Measurements from ENCODE around the gene C3orf80. TPM values are rescaled to one million over a fixed set of nuclear protein-coding genes. Genes with fewer than 3 reads are reported as not detected.
A peak's percentile ranks its signal among the peaks of the same experiment; 100 is the strongest.
"Not testable (repeated sequence)": the region's sequence is repeated elsewhere in the genome, so short reads cannot be mapped to it uniquely, and the experiment has no call there.

The C3orf80 gene
- total RNA-seq, result 1 to 10 TPM in 1 of 2 donors, under 1 TPM in 1; 0.49 to 1.1 TPM
- under 1 TPM; 0.13 to 0.41 TPM for polyA plus RNA-seq
- long read RNA-seq, donor 1, result 0 reads
- long read RNA-seq, donor 2, partial matches to known transcripts, result 0 of 2 reads
- long read RNA-seq, donor 2, other reads (novel, unspliced or antisense), result 0 of 2 reads

DNA sequence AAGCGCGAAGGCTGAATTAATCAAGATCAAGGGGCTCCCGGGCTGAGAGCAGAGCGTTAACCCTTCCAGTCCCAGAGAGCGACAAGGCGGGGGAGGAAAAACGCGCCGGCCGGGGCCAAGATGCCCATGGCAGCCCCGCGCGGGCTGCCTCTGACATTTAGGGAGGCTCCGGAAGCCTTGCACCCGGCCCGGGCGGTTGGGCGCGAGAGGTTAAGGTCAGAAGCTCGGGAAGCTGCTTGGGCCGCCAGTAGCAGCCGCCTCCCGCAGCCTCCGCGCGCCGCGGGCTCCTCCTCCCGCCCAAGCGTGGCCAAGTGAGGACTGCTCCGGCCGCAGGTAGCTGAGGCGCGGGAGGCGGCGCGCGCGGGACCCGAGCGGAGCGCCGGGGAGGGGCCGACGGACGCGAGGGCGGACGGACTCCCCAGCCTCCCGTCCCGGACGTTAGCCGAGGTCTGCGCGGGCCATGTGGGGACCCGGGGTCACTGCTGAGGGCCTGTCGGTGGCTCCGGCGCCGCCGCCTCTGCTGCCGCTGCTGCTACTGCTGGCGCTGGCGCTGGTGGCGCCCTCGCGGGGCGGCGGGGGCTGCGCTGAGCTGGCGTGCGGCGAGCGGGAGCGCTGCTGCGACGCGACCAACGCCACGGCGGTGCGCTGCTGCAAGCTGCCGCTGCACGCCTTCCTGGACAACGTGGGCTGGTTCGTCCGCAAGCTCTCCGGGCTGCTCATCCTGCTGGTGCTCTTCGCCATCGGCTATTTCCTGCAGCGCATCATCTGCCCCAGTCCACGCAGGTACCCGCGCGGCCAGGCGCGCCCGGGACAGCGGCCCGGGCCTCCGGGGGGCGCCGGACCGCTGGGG lies at the start of gene C3orf80:
TSS of gene C3orf80 (plus strand) at position 247 of the 850 bp plus-strand sequence. CDS start at position 461, 214 bp downstream.
- DNase-seq (peak; percentile 66 to 83), ATAC-seq (ENCODE audit: low FRiP score) (peak; percentile 83)
- intact Hi-C loops (cut with DNase I), result no loop called here
- H3K4me1 ChIP-seq (ENCODE audit: control insufficient read depth in 1 of 2, insufficient read depth in 2 of 2, low read length in 2 of 2), result no peaks in the 10 kb centered on the region
- H3K9me3 ChIP-seq (ENCODE audit: control insufficient read depth, low read length), result no peaks in the 10 kb centered on the region
- H3K36me3 ChIP-seq (ENCODE audit: control insufficient read depth in 1 of 2, insufficient read depth in 2 of 2, low read length in 1 of 2), result no peaks in the 10 kb centered on the region
- H3K27me3 ChIP-seq (ENCODE audit: control insufficient read depth in 1 of 2, insufficient read depth in 2 of 2, low read length in 1 of 2), result no peaks in the 10 kb centered on the region
- H3K27ac ChIP-seq (ENCODE audit: low read depth in 1 of 2, low read length in 2 of 2), result no peak within 1 kb of the TSS
- peak within 1 kb of the TSS; percentile 53 to 78 for H3K4me3 ChIP-seq (ENCODE audit: low read length in 2 of 2)
- 0 to 1% methylated on average over 61 to 104 of the region's 104 CpGs for WGBS, 2 donors

DNA sequence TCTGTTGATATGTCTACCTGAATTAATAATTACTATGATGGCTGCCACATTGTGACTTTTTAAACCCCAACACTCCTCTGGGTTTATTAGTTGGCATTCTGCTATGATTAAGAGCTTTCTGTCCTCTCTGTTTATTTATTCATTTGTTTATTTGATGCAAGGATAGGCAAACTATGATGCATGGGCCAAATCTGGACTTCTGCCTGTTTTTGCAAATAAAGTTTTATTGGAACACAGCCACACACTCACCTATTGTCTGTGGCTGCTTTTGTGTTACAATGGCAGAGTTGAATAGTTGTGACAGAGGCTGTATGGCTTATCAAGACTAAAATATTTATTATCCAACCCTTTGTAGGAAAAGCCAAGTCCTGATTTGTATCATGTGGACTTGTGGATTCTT lies 48.3 kb upstream of the C3orf80 start:
- Histone ChIP-seq H3K36me3 (ENCODE audit: control insufficient read depth in 1 of 2, insufficient read depth in 2 of 2, low read length in 1 of 2) (no peaks in the 10 kb centered on the region), H3K4me3 (ENCODE audit: low read length in 2 of 2) (no peak overlapping the region), H3K27ac (ENCODE audit: low read depth in 1 of 2, low read length in 2 of 2) (no peak overlapping the region), H3K4me1 (ENCODE audit: control insufficient read depth in 1 of 2, insufficient read depth in 2 of 2, low read length in 2 of 2) (no peaks in the 10 kb centered on the region), H3K27me3 (ENCODE audit: control insufficient read depth in 1 of 2, insufficient read depth in 2 of 2, low read length in 1 of 2) (no peaks in the 10 kb centered on the region), H3K9me3 (ENCODE audit: control insufficient read depth, low read length) (no peaks in the 10 kb centered on the region)
- intact Hi-C loops (cut with DNase I), result no loop called here
- DNase-seq (no peak), ATAC-seq (ENCODE audit: low FRiP score) (no peak)

DNA sequence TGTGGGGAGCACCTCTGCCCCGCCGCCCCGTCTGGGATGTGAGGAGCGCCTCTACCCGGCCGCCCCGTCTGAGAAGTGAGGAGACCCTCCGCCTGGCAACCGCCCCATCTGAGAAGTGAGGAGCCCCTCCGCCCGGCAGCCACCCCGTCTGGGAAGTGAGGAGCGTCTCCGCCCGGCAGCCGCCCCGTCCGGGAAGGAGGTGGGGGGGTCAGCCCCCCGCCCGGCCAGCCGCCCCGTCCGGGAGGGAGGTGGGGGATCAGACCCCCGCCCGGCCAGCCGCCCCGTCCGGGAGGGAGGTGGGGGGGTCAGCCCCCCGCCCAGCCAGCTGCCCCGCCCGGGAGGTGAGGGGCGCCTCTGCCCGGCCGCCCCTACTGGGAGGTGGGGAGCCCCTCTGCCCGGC lies 46.6 kb upstream of the C3orf80 start:
- DNase-seq; ATAC-seq (ENCODE audit: low FRiP score); H3K4me1 ChIP-seq (ENCODE audit: control insufficient read depth in 1 of 2, insufficient read depth in 2 of 2, low read length in 2 of 2); H3K4me3 ChIP-seq (ENCODE audit: low read length in 2 of 2); H3K9me3 ChIP-seq (ENCODE audit: control insufficient read depth, low read length); H3K27me3 ChIP-seq (ENCODE audit: control insufficient read depth in 1 of 2, insufficient read depth in 2 of 2, low read length in 1 of 2); H3K36me3 ChIP-seq (ENCODE audit: control insufficient read depth in 1 of 2, insufficient read depth in 2 of 2, low read length in 1 of 2); H3K27ac ChIP-seq (ENCODE audit: low read depth in 1 of 2, low read length in 2 of 2); intact Hi-C loops (cut with DNase I): not testable (repeated sequence)
- 96 to 100% methylated on average over 5 to 35 of the region's 35 CpGs for WGBS, 2 donors

DNA sequence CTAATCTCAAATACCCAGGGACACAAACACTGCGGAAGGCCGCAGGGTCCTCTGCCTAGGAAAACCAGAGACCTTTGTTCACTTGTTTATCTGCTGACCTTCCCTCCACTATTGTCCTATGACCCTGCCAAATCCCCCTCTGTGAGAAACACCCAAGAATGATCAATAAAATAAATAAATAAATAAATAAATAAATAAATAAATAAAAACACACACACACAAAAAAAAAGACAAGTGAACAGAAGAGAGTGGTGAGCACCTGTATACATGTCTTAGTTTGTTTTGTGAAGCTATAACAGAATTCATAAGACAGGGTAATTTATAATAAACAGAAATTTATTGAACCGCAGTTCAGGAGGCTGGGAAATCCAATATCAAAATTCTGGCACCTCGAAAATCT lies 45.8 kb upstream of the C3orf80 start:
- WGBS, 2 donors, result 95 to 98% methylated on average over 2 to 4 of the region's 4 CpGs
- H3K27ac ChIP-seq (ENCODE audit: low read depth in 1 of 2, low read length in 2 of 2); H3K4me3 ChIP-seq (ENCODE audit: low read length in 2 of 2); H3K9me3 ChIP-seq (ENCODE audit: control insufficient read depth, low read length); H3K4me1 ChIP-seq (ENCODE audit: control insufficient read depth in 1 of 2, insufficient read depth in 2 of 2, low read length in 2 of 2); H3K27me3 ChIP-seq (ENCODE audit: control insufficient read depth in 1 of 2, insufficient read depth in 2 of 2, low read length in 1 of 2); DNase-seq; H3K36me3 ChIP-seq (ENCODE audit: control insufficient read depth in 1 of 2, insufficient read depth in 2 of 2, low read length in 1 of 2); ATAC-seq (ENCODE audit: low FRiP score); intact Hi-C loops (cut with DNase I): not testable (repeated sequence)

DNA sequence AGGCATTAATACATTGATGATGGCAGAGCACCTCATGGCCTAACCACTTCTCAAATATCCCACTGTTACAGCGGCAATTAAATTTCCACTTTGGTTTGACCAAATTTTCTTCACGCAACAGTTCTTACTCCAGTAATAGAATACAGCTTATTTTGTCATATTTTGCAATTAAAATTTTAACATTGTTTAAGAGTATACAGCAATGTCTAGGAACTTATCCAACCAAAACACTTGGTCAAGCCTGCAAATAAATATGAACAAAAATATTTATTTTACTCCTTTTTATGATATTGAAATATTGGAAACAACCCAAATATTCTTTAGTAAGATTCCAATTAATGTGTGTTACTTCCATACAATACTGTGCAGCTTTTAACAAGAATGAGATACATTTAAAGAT lies 45.3 kb upstream of the C3orf80 start:
- Histone ChIP-seq H3K9me3 (ENCODE audit: control insufficient read depth, low read length) (no peaks in the 10 kb centered on the region), H3K36me3 (ENCODE audit: control insufficient read depth in 1 of 2, insufficient read depth in 2 of 2, low read length in 1 of 2) (no peaks in the 10 kb centered on the region), H3K4me1 (ENCODE audit: control insufficient read depth in 1 of 2, insufficient read depth in 2 of 2, low read length in 2 of 2) (peaks cover 0 to 4% of the 10 kb centered on the region in 2 donors), H3K27me3 (ENCODE audit: control insufficient read depth in 1 of 2, insufficient read depth in 2 of 2, low read length in 1 of 2) (no peaks in the 10 kb centered on the region), H3K4me3 (ENCODE audit: low read length in 2 of 2) (no peak overlapping the region), H3K27ac (ENCODE audit: low read depth in 1 of 2, low read length in 2 of 2) (no peak overlapping the region)
- ATAC-seq (ENCODE audit: low FRiP score) (no peak), DNase-seq (no peak)
- WGBS, 2 donors, result 76 to 84% methylated on average over 2 of the region's 2 CpGs
- intact Hi-C loops (cut with DNase I), result no loop called here

DNA sequence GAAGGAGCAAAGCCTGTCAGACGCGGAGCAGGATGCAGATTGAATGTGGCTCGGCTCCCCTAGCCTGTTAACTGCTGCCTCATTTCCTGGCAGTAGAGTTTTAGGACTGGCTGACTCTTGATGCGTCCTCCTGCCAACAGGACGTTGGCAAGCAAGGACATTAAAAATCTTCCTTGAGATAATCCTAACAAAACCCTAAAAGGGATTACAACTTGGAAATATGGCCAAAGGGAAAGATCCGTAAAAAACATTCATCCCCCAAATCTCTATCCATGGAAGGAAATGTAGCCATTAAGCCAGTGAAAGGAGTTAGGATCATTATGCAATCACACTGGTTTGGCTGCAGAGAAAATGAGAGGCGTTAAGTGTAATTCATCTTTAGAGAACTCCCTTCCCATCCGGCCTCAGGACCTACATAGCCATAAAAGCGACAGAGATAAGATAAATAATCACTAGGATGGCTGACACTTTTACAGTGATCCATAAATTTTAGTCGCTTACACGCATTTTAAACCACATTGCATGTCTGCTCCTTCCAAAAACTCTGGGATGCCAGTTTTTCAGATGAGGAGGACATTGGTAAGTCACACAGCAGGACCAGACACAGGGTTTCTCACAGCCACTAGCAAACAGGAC lies 44.5 kb upstream of the C3orf80 start:
- WGBS, 2 donors, result 14 to 15% methylated on average over 11 of the region's 11 CpGs
- no peak overlapping the region for H3K27ac ChIP-seq (ENCODE audit: low read depth in 1 of 2, low read length in 2 of 2)
- peaks cover 0 to 8% of the 10 kb centered on the region in 2 donors for H3K4me1 ChIP-seq (ENCODE audit: control insufficient read depth in 1 of 2, insufficient read depth in 2 of 2, low read length in 2 of 2)
- H3K4me3 ChIP-seq (ENCODE audit: low read length in 2 of 2), result no peak overlapping the region
- intact Hi-C loops (cut with DNase I), result no loop called here
- ATAC-seq (ENCODE audit: low FRiP score), result peak; percentile 81
- peak in 1 of 2 donors; percentile 49 for DNase-seq
- no peaks in the 10 kb centered on the region for H3K9me3 ChIP-seq (ENCODE audit: control insufficient read depth, low read length)
- H3K27me3 ChIP-seq (ENCODE audit: control insufficient read depth in 1 of 2, insufficient read depth in 2 of 2, low read length in 1 of 2), result no peaks in the 10 kb centered on the region
- H3K36me3 ChIP-seq (ENCODE audit: control insufficient read depth in 1 of 2, insufficient read depth in 2 of 2, low read length in 1 of 2), result no peaks in the 10 kb centered on the region

DNA sequence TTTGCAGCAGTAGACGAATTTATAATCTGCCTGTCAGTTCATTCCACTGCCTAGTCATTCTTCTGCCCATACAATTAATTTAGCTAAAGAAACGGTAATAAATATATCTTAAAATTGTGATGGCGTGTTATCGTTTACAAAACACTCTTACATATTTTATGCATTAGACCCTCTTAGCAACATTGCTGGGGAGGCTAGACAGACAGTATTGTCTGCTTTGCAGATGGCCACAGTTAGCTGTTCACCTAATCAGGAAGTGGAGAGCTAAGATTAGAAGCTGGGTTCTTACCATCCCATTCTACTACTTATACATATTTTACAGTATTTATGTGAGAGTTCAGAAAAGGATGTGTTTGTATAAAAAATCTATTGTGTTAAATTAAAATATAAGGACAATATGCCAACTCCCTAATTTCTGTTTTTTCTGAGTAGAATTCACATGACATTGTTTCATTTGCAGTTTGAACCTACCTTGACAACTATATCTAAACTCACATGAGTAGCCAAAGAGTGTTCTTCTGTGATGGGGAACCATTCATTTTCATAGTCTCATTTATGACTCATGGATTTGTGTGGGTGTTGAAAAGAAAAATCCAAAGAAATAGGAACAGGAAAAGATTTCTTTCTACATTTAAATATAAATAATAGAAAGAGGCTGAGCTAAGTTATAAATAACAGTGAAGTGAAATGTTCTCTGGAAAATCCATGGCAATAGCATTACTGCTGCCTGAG lies 41.7 kb upstream of the C3orf80 start:
- no peaks in the 10 kb centered on the region for H3K9me3 ChIP-seq (ENCODE audit: control insufficient read depth, low read length)
- WGBS, 2 donors, result 82 to 89% methylated on average over 4 of the region's 4 CpGs
- peaks cover 0 to 8% of the 10 kb centered on the region in 2 donors for H3K4me1 ChIP-seq (ENCODE audit: control insufficient read depth in 1 of 2, insufficient read depth in 2 of 2, low read length in 2 of 2)
- intact Hi-C loops (cut with DNase I), result no loop called here
- H3K27ac ChIP-seq (ENCODE audit: low read depth in 1 of 2, low read length in 2 of 2), result no peak overlapping the region
- no peak overlapping the region for H3K4me3 ChIP-seq (ENCODE audit: low read length in 2 of 2)
- ATAC-seq (ENCODE audit: low FRiP score), result no peak
- no peak for DNase-seq
- no peaks in the 10 kb centered on the region for H3K27me3 ChIP-seq (ENCODE audit: control insufficient read depth in 1 of 2, insufficient read depth in 2 of 2, low read length in 1 of 2)
- H3K36me3 ChIP-seq (ENCODE audit: control insufficient read depth in 1 of 2, insufficient read depth in 2 of 2, low read length in 1 of 2), result no peaks in the 10 kb centered on the region

DNA sequence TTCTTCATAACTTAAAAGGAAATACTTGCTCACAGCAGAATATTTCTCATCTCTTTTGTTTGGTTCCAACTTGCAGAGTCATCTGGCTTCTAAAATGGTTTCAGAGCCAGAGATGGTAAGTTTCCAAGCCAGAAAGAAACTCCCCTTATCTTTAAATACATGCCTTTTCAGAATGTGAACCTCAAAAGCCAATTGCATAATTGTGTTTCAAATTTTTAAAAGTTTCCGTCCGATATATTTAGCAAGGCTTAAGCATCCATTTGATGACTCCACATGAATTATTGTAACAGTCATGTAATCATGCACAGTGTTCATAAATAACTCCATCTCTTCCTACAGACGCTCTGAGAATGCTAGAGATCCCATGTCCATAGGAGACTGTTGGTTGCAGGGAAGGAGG lies 40.6 kb upstream of the C3orf80 start:
- no peak for ATAC-seq (ENCODE audit: low FRiP score)

More for the DNA sequence above, 40.6 kb upstream of the C3orf80 start:
- no peak overlapping the region for H3K4me3 ChIP-seq (ENCODE audit: low read length in 2 of 2)
- WGBS, 2 donors, result 2 to 3% methylated on average over 3 of the region's 3 CpGs
- intact Hi-C loops (cut with DNase I), result no loop called here
- H3K4me1 ChIP-seq (ENCODE audit: control insufficient read depth in 1 of 2, insufficient read depth in 2 of 2, low read length in 2 of 2), result peaks cover 0 to 8% of the 10 kb centered on the region in 2 donors
- H3K9me3 ChIP-seq (ENCODE audit: control insufficient read depth, low read length), result no peaks in the 10 kb centered on the region
- no peak for DNase-seq
- H3K27me3 ChIP-seq (ENCODE audit: control insufficient read depth in 1 of 2, insufficient read depth in 2 of 2, low read length in 1 of 2), result no peaks in the 10 kb centered on the region
- H3K27ac ChIP-seq (ENCODE audit: low read depth in 1 of 2, low read length in 2 of 2), result no peak overlapping the region
- H3K36me3 ChIP-seq (ENCODE audit: control insufficient read depth in 1 of 2, insufficient read depth in 2 of 2, low read length in 1 of 2), result no peaks in the 10 kb centered on the region
